ENCODE data around the gene PPP4R1.

The PPP4R1 gene

GRCh38 chr18:9552616-9553015 is 61.7 kb downstream of the PPP4R1 start:
- DNase-seq = no peak

- DNase-seq = no peak
Observed at GRCh38 chr18:9552191-9552590, 62.2 kb downstream of the PPP4R1 start.

- DNase-seq = no peak
Observed at GRCh38 chr18:9550429-9550828, 63.9 kb downstream of the PPP4R1 start.

- no peak for DNase-seq
Observed at GRCh38 chr18:9549405-9549804, 65.0 kb downstream of the PPP4R1 start.

- no peak for DNase-seq
Observed at GRCh38 chr18:9547782-9548181, 66.6 kb downstream of the PPP4R1 start.

- DNase-seq = peak in 2 of 56 donors; percentile 9 to 20
Observed at GRCh38 chr18:9546468-9546867, 67.9 kb downstream of the PPP4R1 start.

GRCh38 chr18:9545029-9545428 is 69.3 kb downstream of the PPP4R1 start:
- no peak for DNase-seq

- DNase-seq = no peak
Observed at GRCh38 chr18:9542924-9543323, 71.4 kb downstream of the PPP4R1 start.

- DNase-seq = no peak
Observed at GRCh38 chr18:9539938-9540337, 74.4 kb downstream of the PPP4R1 start.

- DNase-seq = no peak
Observed at GRCh38 chr18:9539283-9539682, 75.1 kb downstream of the PPP4R1 start.

- peak in 1 of 56 donors; percentile 6 for DNase-seq
Observed at GRCh38 chr18:9537677-9538076, 76.7 kb downstream of the PPP4R1 start.

GRCh38 chr18:9536354-9537152 is 77.8 kb downstream of the PPP4R1 start:
- no peak for DNase-seq

GRCh38 chr18:9535430-9535991 is 78.8 kb downstream of the PPP4R1 start:
- DNase-seq = peak in 48 of 56 donors; percentile 9 to 81 (median 50)

- no peak for DNase-seq
Observed at GRCh38 chr18:9534844-9535243, 79.5 kb downstream of the PPP4R1 start.

GRCh38 chr18:9531791-9532410 is 82.5 kb downstream of the PPP4R1 start:
- DNase-seq = no peak

- no peak for DNase-seq
Observed at GRCh38 chr18:9530226-9531009, 83.9 kb downstream of the PPP4R1 start.

GRCh38 chr18:9526458-9526857 is 87.9 kb downstream of the PPP4R1 start:
- no peak for DNase-seq

- DNase-seq = no peak
Observed at GRCh38 chr18:9522952-9523351, 91.4 kb downstream of the PPP4R1 start.

GRCh38 chr18:9521770-9522169 is 92.6 kb downstream of the PPP4R1 start:
- DNase-seq = no peak

GRCh38 chr18:9520666-9521065 is 93.7 kb downstream of the PPP4R1 start:
- no peak for DNase-seq

GRCh38 chr18:9519399-9519798 is 95.0 kb downstream of the PPP4R1 start:
- no peak for DNase-seq

- no peak for DNase-seq
Observed at GRCh38 chr18:9517869-9518268, 96.5 kb downstream of the PPP4R1 start.
